Hippocampal formation (tissue), 2 donors: ENCODE data around the gene SLC47A2.
"Not testable (repeated sequence)": the region's sequence is repeated elsewhere in the genome, so short reads cannot be mapped to it uniquely, and the experiment has no call there.

Source experiments
- DNase-seq, 2 donors: peaks; one replicate each; lab custom pipeline; 2025; lab: John Stamatoyannopoulos, UW

SLC47A2 gene

GRCh38 chr17:19716108-19717030, at the start of gene SLC47A2:
TSS of gene SLC47A2 (minus strand) at chr17:19716584. CDS start at chr17:19716555, 29 bp downstream.
- peak in 1 of 2 donors; percentile 25 for DNase-seq

GRCh38 chr17:19766016-19766415, 49.6 kb upstream of the SLC47A2 start:
- DNase-seq, result no peak

DNA sequence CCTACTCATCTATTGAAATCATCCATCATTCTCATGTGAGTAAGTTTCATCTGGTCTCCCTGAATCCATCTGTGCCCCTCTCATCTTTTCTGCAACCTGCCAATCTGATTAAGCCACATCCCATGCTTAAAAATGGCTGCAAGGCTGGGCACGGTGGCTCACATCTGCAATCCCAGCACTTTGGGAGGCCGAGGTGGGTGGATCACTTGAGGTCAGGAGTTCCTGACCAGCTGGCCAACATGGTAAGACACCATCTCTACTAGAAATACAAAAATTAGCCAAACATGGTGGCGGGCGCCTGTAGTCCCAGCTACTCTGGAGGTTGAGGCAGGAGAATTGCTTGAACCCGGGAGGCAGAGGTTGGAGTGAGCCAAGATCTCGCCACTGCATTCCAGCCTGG, 47.6 kb upstream of the SLC47A2 start:
- not testable (repeated sequence) for DNase-seq

GRCh38 chr17:19763416-19763815, 47.0 kb upstream of the SLC47A2 start:
- no peak for DNase-seq

- DNase-seq, result peak in 1 of 2 donors; percentile 57
These were observed 46.2 kb upstream of the SLC47A2 start for GRCh38 chr17:19762515-19762961.

- no peak for DNase-seq
These were observed 44.4 kb upstream of the SLC47A2 start for GRCh38 chr17:19760746-19761145.

GRCh38 chr17:19759568-19760549, 43.5 kb upstream of the SLC47A2 start:
- no peak for DNase-seq

DNA sequence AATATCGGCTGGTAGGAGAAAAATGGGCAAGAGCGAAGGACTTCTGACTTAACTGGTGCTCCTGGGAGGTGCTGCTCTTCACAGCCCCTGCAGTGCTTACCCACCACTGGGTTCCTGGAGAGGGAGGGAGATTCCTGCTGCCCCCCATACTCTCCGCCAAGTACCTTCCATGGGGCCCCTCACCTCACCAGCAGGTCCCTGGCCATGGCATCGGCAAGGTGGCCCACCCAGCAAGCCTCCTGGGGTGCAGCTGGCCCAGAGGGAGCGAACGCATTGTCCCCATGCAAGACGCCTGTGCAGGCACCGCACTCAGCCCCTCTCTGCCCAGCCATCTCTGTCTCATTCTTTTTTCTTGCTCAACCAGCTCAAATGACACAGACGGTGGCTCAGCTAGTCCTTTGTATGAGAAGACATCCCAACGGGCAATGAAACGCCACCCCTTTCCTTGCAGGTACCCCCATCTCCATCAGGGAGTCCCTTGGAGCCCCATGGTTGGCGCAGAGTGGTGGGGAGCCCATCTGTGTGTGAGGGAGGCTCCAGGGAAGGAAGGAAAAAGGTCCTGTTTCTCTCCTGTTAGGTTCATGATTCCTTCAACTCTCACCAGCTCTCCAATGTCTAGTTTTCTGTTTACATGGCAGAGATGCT, 41.3 kb upstream of the SLC47A2 start:
- DNase-seq, result no peak

- DNase-seq, result no peak
These were observed 40.2 kb upstream of the SLC47A2 start for GRCh38 chr17:19756546-19756945.

DNA sequence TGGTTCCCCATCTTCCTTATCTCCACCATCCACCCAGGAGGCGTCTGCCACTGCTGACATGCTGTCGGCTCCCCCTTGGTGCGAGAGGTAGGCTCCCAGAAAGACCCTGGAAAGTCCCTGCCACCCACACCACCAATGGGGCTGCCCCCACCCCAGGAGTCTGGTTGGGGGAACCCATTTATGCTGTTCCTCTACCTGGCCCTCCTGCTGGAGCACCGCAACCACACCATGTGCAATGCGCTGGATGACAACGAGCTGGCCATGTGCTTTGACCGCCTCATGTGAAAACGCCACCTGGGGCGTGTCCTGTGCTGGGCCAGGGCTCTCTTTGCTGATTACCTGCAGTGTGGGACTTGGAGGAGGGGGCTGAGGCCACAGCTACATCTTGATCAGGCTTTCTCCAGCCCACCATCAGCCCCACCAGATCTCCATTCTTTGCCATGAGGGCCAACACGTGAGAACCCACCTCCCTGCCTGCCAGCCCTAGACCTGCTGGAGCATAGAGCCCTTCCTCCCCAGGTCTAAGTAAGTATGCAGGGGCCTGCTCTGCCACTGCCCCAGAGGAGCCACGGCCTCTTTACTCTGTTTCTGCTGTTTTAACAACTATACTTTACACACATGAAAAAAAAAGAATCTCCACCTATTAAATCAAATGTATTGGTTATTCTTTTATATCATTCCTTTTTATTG, 39.6 kb upstream of the SLC47A2 start:
- DNase-seq, result no peak

GRCh38 chr17:19755392-19755791, 39.0 kb upstream of the SLC47A2 start:
- no peak for DNase-seq

DNA sequence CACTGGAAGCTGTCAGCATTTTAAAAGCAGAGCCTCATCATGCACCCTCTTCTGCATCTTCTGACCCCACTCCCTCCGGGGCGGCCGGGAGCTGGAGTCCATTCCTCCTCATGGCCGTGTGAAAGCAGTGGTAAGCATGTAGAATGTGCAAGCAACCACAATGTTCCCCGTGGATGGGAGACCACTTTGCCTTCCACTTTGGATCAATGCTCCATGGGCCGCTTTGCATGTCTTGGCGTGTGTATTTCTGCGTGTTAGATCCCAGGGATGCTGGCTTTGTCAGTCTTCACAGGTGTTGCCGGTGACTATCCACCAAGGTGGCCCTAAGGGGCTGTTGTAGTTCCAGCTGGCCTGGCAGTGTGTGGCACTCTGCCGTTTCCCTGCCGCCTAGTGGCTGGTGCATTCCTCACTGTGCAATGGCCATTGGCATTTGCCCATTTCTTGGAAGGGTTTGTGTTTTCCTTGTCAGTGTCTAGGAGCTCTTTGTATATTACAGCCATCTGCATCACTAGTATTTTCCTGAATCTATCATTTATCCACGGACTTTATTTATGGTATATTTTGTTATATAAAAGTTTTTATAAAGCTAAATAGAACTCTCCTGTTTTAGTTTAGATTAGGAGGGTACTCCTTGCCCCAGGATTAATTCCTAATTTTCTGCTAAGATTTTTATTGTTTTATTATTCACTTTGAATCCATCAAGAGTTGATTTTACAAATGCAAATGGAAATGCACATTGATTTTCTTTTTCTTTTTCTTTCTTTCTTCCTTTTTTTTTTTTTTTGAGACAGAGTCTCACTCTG, 37.5 kb upstream of the SLC47A2 start:
- DNase-seq, result peak; percentile 35 to 68

- peak; percentile 61 to 79 for DNase-seq
These were observed 36.7 kb upstream of the SLC47A2 start for GRCh38 chr17:19753051-19753509.

DNA sequence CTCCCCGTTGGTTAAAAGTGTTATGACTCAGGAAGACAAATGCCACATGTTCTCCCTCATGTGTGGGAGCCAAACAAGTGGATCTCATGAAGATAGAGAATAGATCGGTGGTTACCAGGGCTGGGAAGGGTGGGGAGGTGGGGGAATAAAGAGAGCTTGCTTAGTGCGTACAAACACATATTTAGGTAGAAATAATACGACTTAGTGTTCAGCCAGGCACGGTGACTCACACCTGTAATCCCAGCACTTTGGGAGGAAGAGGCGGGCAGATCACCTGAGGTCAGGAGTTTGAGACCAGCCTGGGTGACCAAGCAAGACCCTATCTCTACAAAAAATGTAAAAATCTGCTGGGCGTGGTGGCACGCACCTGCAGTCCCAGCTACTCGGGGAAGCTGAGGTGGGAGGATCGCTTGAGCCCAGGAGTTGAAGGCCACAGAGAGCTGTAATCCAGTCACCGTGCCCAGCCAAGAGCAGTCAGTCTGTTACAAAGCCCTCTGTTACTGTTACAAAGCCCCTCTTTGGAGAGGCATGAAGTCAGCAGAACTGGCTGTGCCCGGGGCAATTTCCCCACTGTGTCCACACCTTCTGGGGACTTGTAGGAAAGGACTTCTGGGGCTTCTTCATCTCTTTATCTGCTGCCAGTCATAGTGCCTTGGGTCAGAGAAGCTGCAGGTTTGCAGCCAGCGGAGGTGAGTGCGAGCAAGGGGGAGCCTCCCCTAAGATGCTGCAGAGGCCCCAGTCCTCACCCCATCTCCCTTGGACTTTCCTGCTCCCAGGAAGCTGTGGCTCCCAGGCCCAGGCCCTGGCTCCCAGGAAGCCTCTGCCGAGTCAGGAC, 36.0 kb upstream of the SLC47A2 start:
- DNase-seq, result peak in 1 of 2 donors; percentile 48

DNA sequence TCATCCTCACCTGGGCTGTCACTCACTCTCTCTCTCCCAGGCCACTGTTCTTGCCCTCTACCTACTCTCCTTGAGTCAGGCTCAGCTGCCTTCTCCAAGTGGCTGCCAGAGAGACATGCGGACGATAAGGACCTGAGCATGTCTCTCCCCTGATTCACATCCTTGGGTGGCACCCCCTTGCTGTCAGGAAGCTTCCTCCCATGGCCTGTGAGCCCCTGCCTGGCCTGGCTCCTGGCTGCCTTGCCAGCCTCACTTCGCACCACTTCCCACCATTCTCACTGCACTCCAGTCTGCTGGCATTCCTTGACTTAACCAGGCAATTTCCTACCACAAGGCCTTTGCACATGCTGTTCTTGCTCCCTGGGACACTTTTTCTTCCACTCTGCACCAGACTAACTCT, 34.5 kb upstream of the SLC47A2 start:
- no peak for DNase-seq

DNA sequence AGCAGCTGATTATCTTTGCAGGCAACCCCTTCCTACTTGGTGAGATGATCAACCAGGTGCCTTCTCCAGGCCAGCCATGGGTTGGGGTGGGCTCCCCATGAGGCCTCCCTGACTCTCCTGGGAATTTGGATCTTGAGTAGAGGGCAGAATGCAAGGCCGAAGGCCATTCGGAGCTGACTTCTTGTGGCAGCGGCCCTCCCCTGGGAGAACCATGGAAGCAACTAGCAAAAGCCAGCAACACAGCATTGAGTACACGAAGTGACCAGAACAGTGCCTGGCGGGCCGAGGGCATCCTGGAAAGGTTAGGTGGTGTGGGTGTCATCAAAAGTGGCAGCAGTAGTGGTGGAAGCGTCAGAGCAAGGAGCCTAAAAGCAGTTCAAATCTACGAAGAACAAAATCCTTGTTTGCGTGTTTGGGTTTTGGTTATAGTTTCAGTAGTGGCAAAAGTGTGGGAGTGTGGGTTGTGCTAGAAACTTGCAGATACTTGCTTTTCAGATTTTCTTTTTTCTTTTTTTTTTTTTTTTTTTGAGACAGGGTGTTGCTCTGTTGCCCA, 33.7 kb upstream of the SLC47A2 start:
- DNase-seq, result no peak

DNA sequence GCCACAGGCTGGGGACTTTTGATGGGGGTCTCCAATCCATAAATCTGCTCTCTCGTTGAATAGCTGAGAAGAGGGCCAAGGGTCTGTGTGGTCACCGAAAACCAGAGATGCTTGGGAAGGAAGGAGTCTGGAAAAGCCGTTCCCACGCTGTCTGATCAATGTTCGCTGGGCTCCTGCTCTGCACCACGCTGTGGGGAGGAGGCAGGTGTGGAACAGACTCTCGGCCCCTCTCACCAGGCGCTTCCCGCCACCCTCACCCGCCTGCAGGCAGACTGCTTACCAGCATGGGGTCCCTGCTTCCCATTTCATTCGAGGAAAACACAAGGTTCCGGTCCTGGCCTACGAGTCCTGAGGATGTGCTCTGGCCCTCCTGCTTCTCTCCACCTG, 32.4 kb upstream of the SLC47A2 start:
- DNase-seq, result no peak

GRCh38 chr17:19747829-19748806, 31.7 kb upstream of the SLC47A2 start, which contains the start of gene ALDH3A1:
TSS of gene ALDH3A1 (minus strand) at chr17:19748298. CDS start at chr17:19745129, 3,169 bp downstream.
- peak in 1 of 2 donors; percentile 8 for DNase-seq
